ENCODE data around the gene IMPDH1. TPM values are rescaled to one million over a fixed set of nuclear protein-coding genes. Genes with fewer than 3 reads are reported as not detected.

The IMPDH1 gene
- total RNA-seq, 3 donors from 2014 or later (not counting 1 experiment from before 2014, with no cell fraction given) = 77.8 to 94.1 (median 89.6) TPM

DNA sequence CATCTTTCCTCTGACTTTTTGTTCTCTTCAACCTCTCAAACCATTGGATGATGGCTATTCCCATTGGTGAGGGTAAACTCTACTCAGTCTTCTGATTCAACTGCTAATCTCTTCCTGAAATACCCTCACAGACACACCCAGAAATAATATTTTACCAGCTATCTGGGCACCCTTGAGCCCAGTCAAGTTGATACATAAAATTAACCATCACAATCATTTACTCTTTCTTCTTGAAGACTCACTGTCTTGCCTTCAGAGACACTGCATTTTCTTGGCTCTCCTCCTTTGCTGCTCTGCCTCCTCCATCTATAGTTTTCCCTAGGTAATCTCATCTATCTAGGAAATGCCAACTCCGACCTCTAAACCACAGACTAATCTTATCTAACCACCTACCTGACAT is 35.7 kb downstream of the IMPDH1 start:
- Histone ChIP-seq H3K36me3 (ENCODE audit: control insufficient read depth, insufficient read depth, low read length) (no peaks in the 10 kb centered on the region), H3K9me3 (ENCODE audit: control insufficient read depth, insufficient read depth, low read length) (no peaks in the 10 kb centered on the region), H3K27me3 (ENCODE audit: control insufficient read depth, insufficient read depth, low read length) (no peaks in the 10 kb centered on the region), H3K27ac (ENCODE audit: low read length) (no peak overlapping the region), H3K4me3 (ENCODE audit: low read length) (no peak overlapping the region), H3K4me1 (ENCODE audit: control insufficient read depth, insufficient read depth, low read length) (no peaks in the 10 kb centered on the region)
- DNase-seq (no peak), ATAC-seq (no peak)
- WGBS (ENCODE audit: insufficient coverage) = 55% methylated on average over 1 of the region's 1 CpG
- no peaks in the 10 kb centered on the region for H3K9me3 Mint-ChIP-seq
- no peaks in the 10 kb centered on the region for H3K4me1 Mint-ChIP-seq
- intact Hi-C loops (cut with micrococcal nuclease) = no loop called here
- H3K4me3 Mint-ChIP-seq = no peak overlapping the region
- no peak for TF ChIP-seq CTCF (IDR thresholded peaks at IDR 0.05)
- no peak overlapping the region for H3K27ac Mint-ChIP-seq
- H3K27me3 Mint-ChIP-seq (ENCODE audit: low read depth in 2 of 2) = peaks cover 13 to 20% of the 10 kb centered on the region in 2 donors
- no peaks in the 10 kb centered on the region for H3K36me3 Mint-ChIP-seq

DNA sequence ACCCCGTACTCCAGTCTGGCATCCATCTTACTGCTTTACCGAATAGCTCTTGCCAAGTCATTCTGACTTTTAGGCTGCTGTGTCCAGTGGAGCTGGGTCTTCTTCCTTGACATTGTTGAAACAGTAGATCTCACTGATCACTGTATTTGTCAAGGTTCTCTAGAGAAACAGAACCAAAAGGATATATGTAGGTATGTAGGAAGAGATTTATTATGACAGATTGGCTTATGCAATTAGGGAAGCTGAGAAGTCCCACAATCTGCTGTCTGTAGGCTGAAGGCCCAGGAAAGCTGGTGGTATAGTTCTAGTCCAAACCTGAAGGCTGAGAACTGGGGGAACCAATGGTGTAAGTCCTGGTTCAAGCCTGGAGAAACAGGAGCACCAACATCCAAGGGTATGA is 36.2 kb downstream of the IMPDH1 start:
- no peak overlapping the region for H3K27ac Mint-ChIP-seq
- H3K4me3 Mint-ChIP-seq = no peak overlapping the region
- no peaks in the 10 kb centered on the region for H3K4me1 Mint-ChIP-seq
- H3K36me3 Mint-ChIP-seq = no peaks in the 10 kb centered on the region
- H3K27me3 Mint-ChIP-seq (ENCODE audit: low read depth in 2 of 2) = peaks cover 13 to 20% of the 10 kb centered on the region in 2 donors
- no peak for TF ChIP-seq CTCF (IDR thresholded peaks at IDR 0.05)
- 91% methylated on average over 2 of the region's 2 CpGs for WGBS (ENCODE audit: insufficient coverage)
- no peaks in the 10 kb centered on the region for H3K9me3 Mint-ChIP-seq
- Histone ChIP-seq H3K4me1 (ENCODE audit: control insufficient read depth, insufficient read depth, low read length) (no peaks in the 10 kb centered on the region), H3K27me3 (ENCODE audit: control insufficient read depth, insufficient read depth, low read length) (no peaks in the 10 kb centered on the region), H3K9me3 (ENCODE audit: control insufficient read depth, insufficient read depth, low read length) (no peaks in the 10 kb centered on the region), H3K27ac (ENCODE audit: low read length) (no peak overlapping the region), H3K4me3 (ENCODE audit: low read length) (no peak overlapping the region), H3K36me3 (ENCODE audit: control insufficient read depth, insufficient read depth, low read length) (no peaks in the 10 kb centered on the region)
- ATAC-seq = no peak
- no peak for DNase-seq
- intact Hi-C loops (cut with micrococcal nuclease) = no loop called here

DNA sequence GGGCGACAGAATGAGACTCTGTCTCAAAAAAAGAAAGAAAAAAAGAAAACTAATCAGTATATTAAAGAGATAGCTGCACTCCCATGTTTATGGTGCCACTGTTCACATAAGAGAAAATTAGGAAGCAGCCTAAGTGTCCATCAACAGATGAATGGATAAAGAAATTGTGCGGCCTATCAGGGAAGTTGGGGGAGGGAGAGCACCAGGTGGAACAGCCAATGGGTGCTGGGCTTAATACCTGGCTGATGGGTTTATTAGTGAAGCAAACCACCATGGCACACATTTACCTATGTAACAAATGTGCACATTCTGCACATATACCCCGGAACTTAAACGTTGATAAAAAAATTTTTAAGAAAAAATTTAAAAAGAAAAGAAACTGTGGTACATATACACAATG is 39.3 kb downstream of the IMPDH1 start:
- Histone ChIP-seq H3K4me3 (ENCODE audit: low read length) (no peak overlapping the region), H3K4me1 (ENCODE audit: control insufficient read depth, insufficient read depth, low read length) (no peaks in the 10 kb centered on the region), H3K27me3 (ENCODE audit: control insufficient read depth, insufficient read depth, low read length) (no peaks in the 10 kb centered on the region), H3K9me3 (ENCODE audit: control insufficient read depth, insufficient read depth, low read length) (no peaks in the 10 kb centered on the region), H3K27ac (ENCODE audit: low read length) (no peak overlapping the region), H3K36me3 (ENCODE audit: control insufficient read depth, insufficient read depth, low read length) (no peaks in the 10 kb centered on the region)
- peaks cover 20 to 32% of the 10 kb centered on the region in 2 donors for H3K27me3 Mint-ChIP-seq (ENCODE audit: low read depth in 2 of 2)
- 100% methylated on average over 1 of the region's 4 CpGs for WGBS (ENCODE audit: insufficient coverage)
- H3K27ac Mint-ChIP-seq = no peak overlapping the region
- no peaks in the 10 kb centered on the region for H3K9me3 Mint-ChIP-seq
- intact Hi-C loops (cut with micrococcal nuclease) = no loop called here
- H3K36me3 Mint-ChIP-seq = no peaks in the 10 kb centered on the region
- H3K4me1 Mint-ChIP-seq = no peaks in the 10 kb centered on the region
- ATAC-seq (no peak), DNase-seq (no peak)
- no peak overlapping the region for H3K4me3 Mint-ChIP-seq
- no peak for TF ChIP-seq CTCF (IDR thresholded peaks at IDR 0.05)

- Mint-ChIP-seq H3K4me1 (peaks cover 5% of the 10 kb centered on the region in 2 donors), H3K27me3 (ENCODE audit: low read depth in 2 of 2) (peaks cover 46 to 55% of the 10 kb centered on the region in 2 donors), H3K4me3 (no peak overlapping the region), H3K36me3 (no peaks in the 10 kb centered on the region), H3K9me3 (no peaks in the 10 kb centered on the region), H3K27ac (no peak overlapping the region)
- no peak overlapping the region for H3K4me3 ChIP-seq (ENCODE audit: low read length)
- H3K9me3 ChIP-seq (ENCODE audit: control insufficient read depth, insufficient read depth, low read length) = no peaks in the 10 kb centered on the region
- DNase-seq (no peak), ATAC-seq (no peak)
- H3K27me3 ChIP-seq (ENCODE audit: control insufficient read depth, insufficient read depth, low read length) = peaks cover 21% of the 10 kb centered on the region
- H3K36me3 ChIP-seq (ENCODE audit: control insufficient read depth, insufficient read depth, low read length) = no peaks in the 10 kb centered on the region
- no peak overlapping the region for H3K27ac ChIP-seq (ENCODE audit: low read length)
- intact Hi-C loops (cut with micrococcal nuclease) = no loop called here
- TF ChIP-seq CTCF (IDR thresholded peaks at IDR 0.05) = no peak
- peaks cover 4% of the 10 kb centered on the region for H3K4me1 ChIP-seq (ENCODE audit: control insufficient read depth, insufficient read depth, low read length)
Measured at GRCh38 chr7:128366986-128367385, 42.8 kb downstream of the IMPDH1 start.
